Spleen (tissue), 11 donors: ENCODE results near the gene MDFI. TPM values are rescaled to one million over a fixed set of nuclear protein-coding genes. Genes with fewer than 3 reads are reported as not detected.
A peak's percentile ranks its signal among the peaks of the same experiment; 100 is the strongest.

ENCODE experiments used
- DNase-seq: peaks from one replicate; pipeline ENCODE4 v3.0.0-alpha.2; 2020
- H3K27ac ChIP-seq, 8 donors: fragments of 200-600 bp; sonication (generic) in 7 of 8; 1 replicate in 4 of 8; 2 replicates in 4 of 8; pipeline versions ENCODE4 v1.5.0 to v1.8.0; 2016 to 2021; ENCODE audit warnings: inconsistent platforms in 4 of 8, mild to moderate bottlenecking in 4 of 8, moderate library complexity in 1 of 8
- H3K27me3 ChIP-seq, 7 donors: fragments of 200-600 bp; sonication (generic) in 6 of 7; replicated peaks in 1 of 7; 1 replicate in 4 of 7; 2 replicates in 3 of 7; pipeline versions ENCODE4 v1.5.0 to v1.8.0; 2016 to 2021; ENCODE audit warnings: inconsistent platforms in 3 of 7, mild to moderate bottlenecking in 1 of 7
- H3K36me3 ChIP-seq, 6 donors: fragments of 200-600 bp; sonication (generic) in 5 of 6; 1 replicate in 4 of 6; 2 replicates in 2 of 6; pipeline versions ENCODE4 v1.5.0 to v1.8.0; 2016 to 2021; ENCODE audit warnings: inconsistent platforms in 2 of 6
- H3K4me1 ChIP-seq, 6 donors: fragments of 200-600 bp; sonication (generic) in 5 of 6; 1 replicate in 3 of 6; 2 replicates in 3 of 6; pipeline versions ENCODE4 v1.5.0 to v1.8.0; 2016 to 2021; ENCODE audit warnings: inconsistent platforms in 3 of 6
- H3K4me3 ChIP-seq, 8 donors: fragments of 200-600 bp; sonication (generic) in 7 of 8; 1 replicate in 4 of 8; 2 replicates in 4 of 8; pipeline versions ENCODE4 v1.5.0 to v1.8.0; 2016 to 2021; ENCODE audit warnings: inconsistent platforms in 4 of 8, mild to moderate bottlenecking in 4 of 8, moderate library complexity in 2 of 8
- H3K9me3 ChIP-seq, 8 donors: fragments of 200-600 bp; sonication (generic) in 7 of 8; 1 replicate in 4 of 8; 2 replicates in 4 of 8; pipeline versions ENCODE4 v1.5.0 to v1.8.0; 2016 to 2021; ENCODE audit warnings: inconsistent platforms in 4 of 8
- CTCF ChIP-seq, 11 experiments: fragments of 200-600 bp in 7 of 11; fragments of 450-650 bp in 4 of 11; sonication (generic) in 4 of 11; IDR thresholded peaks in 8 of 11; conservative IDR thresholded peaks in 3 of 11; 1 replicate in 7 of 11; 2 replicates in 4 of 11; pipeline versions ENCODE4 v1.4.0 to v1.8.0; 2016 to 2021; ENCODE audit warnings: antibody characterized with exemption in 11 of 11, inconsistent platforms in 4 of 11, mild to moderate bottlenecking in 1 of 11
- POLR2A ChIP-seq, 3 donors: fragments of 450-650 bp; IDR thresholded peaks; one replicate each; pipeline ENCODE4 v1.5.1; 2017; ENCODE audit warnings: antibody characterized with exemption in 3 of 3, mild to moderate bottlenecking in 1 of 3
- POLR2AphosphoS5 ChIP-seq, 3 donors: sonication (generic); formaldehyde crosslinking; IDR thresholded peaks; one replicate each; pipeline ENCODE4 v1.5.1; 2017; ENCODE audit warnings: antibody characterized with exemption in 3 of 3
- WGBS, 5 donors: extraction: QIAGEN DNeasy Blood & Tissue Kit in 3 of 5; methylation state at CpG; one replicate each; pipeline versions ENCODE4 v1.1.5 to v1.1.7; 2013 to 2018; 5-methylcytosine and 5-hydroxymethylcytosine counted together
- intact Hi-C: fragments of 100-400 bp; cut with DNase I; formaldehyde crosslinking; loops from one replicate; pipeline ENCODE4 v1.15.0; 2023; ENCODE audit warnings: low total_unique reads
- polyA plus RNA-seq, 3 donors: library from polyadenylated mRNA; stranded (reverse); fragments of 200-250 nt; gene quantifications; one replicate each; pipeline ENCODE4 v1.2.1, GENCODE V29; 2013
- total RNA-seq, 7 donors: library from RNA; depleted of rRNA in 3 of 7; stranded (reverse); fragments of >200 nt in 3 of 7; fragmentation: NEBNext Ultra II Directional in 4 of 7; extraction: Animal tissue kit (Norgen Biotek cat#: 25700) in 4 of 7; gene quantifications; one replicate each; pipeline versions ENCODE4 v1.1.0 to v1.2.1, GENCODE V29; 2016 to 2021
- donor health status: healthy with polysubstance abuse.
- donor health status: DM: no; HTN: no; CAD: no; lungs with moderate emphysema.
- donor health status: DM: no; HTN: no; CAD: no.
- donor health status: Bipolar disorder and iron deficiency.
- donor health status: healthy.
- donor health status: DM: no; HTN: no; CAD: no.
- donor health status: DM: yes; HTN: yes; CAD: no.

The MDFI gene
- total and polyA plus RNA-seq, 10 donors, result 0.28 to 0.82 (median 0.47) TPM; not detected in 5

GRCh38 chr6:41687501-41688175, 49.4 kb downstream of the MDFI start:
- Histone ChIP-seq H3K4me3 (no peak overlapping the region), H3K36me3 (peaks cover 0 to 80% (median 68%) of the 10 kb centered on the region in 6 donors), H3K9me3 (no peaks in the 10 kb centered on the region), H3K27me3 (peaks cover 0 to 5% (median 0%) of the 10 kb centered on the region in 7 donors), H3K4me1 (peaks cover 7 to 25% (median 17%) of the 10 kb centered on the region in 6 donors), H3K27ac (peak overlapping the region in 1 of 8 donors; percentile 11)
- peak; percentile 54 for DNase-seq
- 81 to 93% (median 82%) methylated on average over 8 to 9 of the region's 9 CpGs for WGBS, 5 donors
- TF ChIP-seq POLR2AphosphoS5 (IDR thresholded peaks at IDR 0.05) (peak in 1 of 3 donors; percentile 60), CTCF (IDR thresholded peaks at IDR 0.05 in 8 of 11, conservative IDR thresholded peaks at IDR 0.05 in 3 of 11) (no peak)
- intact Hi-C loops, result loop anchor here (10.0 kb wide), 1 partner anchor 47 kb away; the partner anchor contains the start of gene TFEB

- H3K9me3 ChIP-seq, result no peaks in the 10 kb centered on the region
- DNase-seq, result peak; percentile 53
- H3K36me3 ChIP-seq, result peaks cover 0 to 80% (median 68%) of the 10 kb centered on the region in 6 donors
- H3K4me3 ChIP-seq, result no peak overlapping the region
- intact Hi-C loops, result loop anchor here (10.0 kb wide), 1 partner anchor 46 kb away; the partner anchor contains the start of gene TFEB
- H3K4me1 ChIP-seq, result peaks cover 4 to 23% (median 10%) of the 10 kb centered on the region in 6 donors
- peak overlapping the region in 1 of 8 donors; percentile 11 for H3K27ac ChIP-seq
- TF ChIP-seq POLR2A (IDR thresholded peaks at IDR 0.05) (no peak), CTCF (IDR thresholded peaks at IDR 0.05 in 8 of 11, conservative IDR thresholded peaks at IDR 0.05 in 3 of 11) (no peak), POLR2AphosphoS5 (IDR thresholded peaks at IDR 0.05) (no peak)
- WGBS, 5 donors, result 85 to 93% (median 88%) methylated on average over 4 to 5 of the region's 5 CpGs
- H3K27me3 ChIP-seq, result peaks cover 0 to under 1% (median 0%) of the 10 kb centered on the region in 7 donors
These were observed 50.1 kb downstream of the MDFI start for GRCh38 chr6:41688256-41688965.

- H3K36me3 ChIP-seq, result peaks cover 0 to 75% (median 65%) of the 10 kb centered on the region in 6 donors
- no peak overlapping the region for H3K4me3 ChIP-seq
- 78 to 90% (median 82%) methylated on average over 9 of the region's 9 CpGs for WGBS, 5 donors
- no peak overlapping the region for H3K27ac ChIP-seq
- no peak for TF ChIP-seq POLR2A (IDR thresholded peaks at IDR 0.05)
- no peak for TF ChIP-seq POLR2AphosphoS5 (IDR thresholded peaks at IDR 0.05)
- TF ChIP-seq CTCF (IDR thresholded peaks at IDR 0.05 in 8 of 11, conservative IDR thresholded peaks at IDR 0.05 in 3 of 11), result no peak
- DNase-seq, result peak; percentile 61
- H3K4me1 ChIP-seq, result peaks cover 0 to 23% (median 2%) of the 10 kb centered on the region in 6 donors
- intact Hi-C loops, result loop anchor here (10.0 kb wide), 1 partner anchor 45 kb away; the partner anchor contains the start of gene TFEB
- H3K27me3 ChIP-seq, result no peaks in the 10 kb centered on the region
- H3K9me3 ChIP-seq, result no peaks in the 10 kb centered on the region
These were observed 51.1 kb downstream of the MDFI start for GRCh38 chr6:41689171-41690008.
